Measurements from ENCODE around the gene WDR87.

GRCh38 chr19:37936886-37937285 is 30.5 kb upstream of the WDR87 start:
- TF ChIP-seq FOXP2 (optimal IDR thresholded peaks at IDR 0.05; ENCODE audit: borderline replicate concordance, extremely low read depth, extremely low read length, insufficient read depth): no peak
- no peak for TF ChIP-seq POLR2AphosphoS5 (IDR thresholded peaks at IDR 0.05; ENCODE audit: low read depth, low read length)
- TF ChIP-seq TAF1 (IDR thresholded peaks at IDR 0.05; ENCODE audit: borderline replicate concordance, insufficient read depth, low read length): no peak
